ENCODE data around the gene LRPAP1. TPM values are rescaled to one million over a fixed set of nuclear protein-coding genes. Genes with fewer than 3 reads are reported as not detected.
"Not testable (repeated sequence)": the region's sequence is repeated elsewhere in the genome, so short reads cannot be mapped to it uniquely, and the experiment has no call there.

The LRPAP1 gene
- total RNA-seq, 1 experiment from 2014 or later: 131 TPM

DNA sequence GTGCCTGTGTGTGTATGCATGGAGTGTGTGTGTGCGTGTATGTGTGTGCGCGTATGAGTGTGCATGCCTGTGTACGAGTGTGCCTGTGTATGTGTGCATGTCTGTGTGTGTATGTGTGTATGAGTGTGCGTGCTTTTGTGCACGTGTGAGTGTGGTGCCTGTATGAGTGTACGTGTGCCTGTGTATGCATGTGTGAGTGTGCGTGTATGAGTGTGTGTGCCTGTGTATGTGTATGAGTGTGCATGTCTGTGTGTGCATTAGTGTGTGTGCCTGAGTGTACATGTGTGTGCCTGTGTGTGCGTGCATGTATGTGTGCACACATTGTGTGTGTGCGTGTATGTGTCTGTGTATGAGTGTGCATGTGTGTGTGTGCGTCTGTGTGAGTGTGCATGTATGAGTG is 63.4 kb downstream of the LRPAP1 start:
- in situ Hi-C loops (cut with HindIII; ENCODE audit: low sequenced_read_pairs): no loop called here
- no peak for DNase-seq (ENCODE audit: low spot score)

DNA sequence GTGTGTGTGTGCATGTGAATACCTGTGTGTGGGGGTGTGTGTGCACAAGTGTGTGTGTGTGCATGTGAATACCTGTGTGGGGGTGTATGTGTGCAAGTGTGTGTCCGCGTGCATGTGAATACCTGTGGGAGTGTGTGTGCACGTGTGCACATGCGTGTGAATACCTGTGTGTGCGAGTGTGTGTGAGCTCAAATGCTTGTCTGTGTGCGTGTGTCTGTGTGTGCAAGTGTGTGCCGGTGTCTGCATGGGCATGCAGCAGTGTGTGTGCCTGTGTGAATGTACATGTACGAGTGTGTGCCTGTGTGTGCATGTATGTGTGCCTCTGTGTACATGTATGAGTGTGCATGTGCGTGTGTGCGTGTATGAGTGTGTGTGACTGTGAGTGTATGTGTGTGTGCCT is 64.1 kb downstream of the LRPAP1 start:
- in situ Hi-C loops (cut with HindIII; ENCODE audit: low sequenced_read_pairs): no loop called here
- no peak for DNase-seq (ENCODE audit: low spot score)

DNA sequence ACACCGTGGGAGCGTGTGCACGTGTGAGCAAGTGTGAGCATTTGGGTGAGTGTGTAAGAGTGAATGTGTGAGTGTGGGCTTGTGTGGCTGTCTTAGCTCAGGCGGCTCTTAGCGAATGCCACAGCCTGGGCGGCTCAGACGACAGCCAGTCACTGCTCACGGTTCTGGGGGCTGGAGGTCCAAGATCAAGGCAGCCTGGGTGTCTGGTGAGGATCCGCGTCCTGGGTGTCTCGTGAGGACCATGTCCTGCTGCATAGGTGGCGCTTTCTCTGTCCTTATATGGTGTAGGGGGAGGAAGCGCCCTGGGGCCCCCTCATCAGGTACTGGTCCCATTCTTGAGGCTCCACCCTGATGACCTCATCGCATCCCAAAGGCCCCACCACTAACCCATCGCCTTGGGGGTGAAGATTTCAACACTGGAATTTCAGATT is 64.6 kb downstream of the LRPAP1 start:
- in situ Hi-C loops (cut with HindIII; ENCODE audit: low sequenced_read_pairs): no loop called here
- no peak for DNase-seq (ENCODE audit: low spot score)

DNA sequence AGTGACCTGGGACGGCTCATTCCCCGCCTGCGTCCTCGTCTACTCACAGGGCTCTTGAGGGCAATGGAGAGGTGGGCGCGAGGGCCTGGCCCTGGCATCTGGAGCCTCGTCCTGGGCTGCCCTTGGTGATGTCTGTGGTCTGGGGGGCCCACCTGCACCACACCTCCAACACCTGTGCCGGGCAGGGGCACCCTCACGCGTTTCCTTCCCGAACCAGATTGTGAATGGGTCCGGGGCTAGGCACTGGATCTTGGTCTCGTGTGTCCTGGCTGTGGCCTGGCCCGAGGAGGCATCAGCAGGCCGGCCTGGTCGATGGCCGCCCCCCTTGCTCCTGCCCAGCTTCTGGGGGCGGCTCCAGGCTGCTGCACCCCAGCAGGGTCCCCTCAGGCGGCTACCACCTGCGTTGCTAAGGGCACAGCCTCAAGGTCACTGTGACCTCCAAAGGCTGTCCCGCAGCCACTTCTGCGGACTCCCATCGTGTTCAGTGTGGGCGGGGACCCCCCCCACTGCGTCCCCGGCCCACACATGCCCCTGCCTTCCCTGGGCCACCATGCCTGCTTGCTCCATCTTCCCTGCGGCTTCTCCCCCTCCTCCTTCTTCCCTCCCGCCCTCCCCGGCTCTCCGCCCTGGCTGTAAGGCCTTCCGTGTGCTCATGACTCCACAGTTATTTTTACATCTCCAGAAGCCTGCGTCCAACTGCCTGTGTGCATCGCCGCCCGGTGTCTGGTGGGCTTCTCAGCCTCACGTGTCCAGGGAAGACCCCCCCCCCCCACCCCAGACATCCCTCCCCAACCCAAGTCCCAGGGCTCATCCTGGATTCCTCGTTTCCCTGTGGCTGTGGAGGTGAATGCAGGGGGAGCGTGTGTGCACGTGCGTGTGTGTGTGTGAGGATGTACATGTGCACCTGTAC is 65.3 kb downstream of the LRPAP1 start:
- in situ Hi-C loops (cut with HindIII; ENCODE audit: low sequenced_read_pairs): no loop called here

DNA sequence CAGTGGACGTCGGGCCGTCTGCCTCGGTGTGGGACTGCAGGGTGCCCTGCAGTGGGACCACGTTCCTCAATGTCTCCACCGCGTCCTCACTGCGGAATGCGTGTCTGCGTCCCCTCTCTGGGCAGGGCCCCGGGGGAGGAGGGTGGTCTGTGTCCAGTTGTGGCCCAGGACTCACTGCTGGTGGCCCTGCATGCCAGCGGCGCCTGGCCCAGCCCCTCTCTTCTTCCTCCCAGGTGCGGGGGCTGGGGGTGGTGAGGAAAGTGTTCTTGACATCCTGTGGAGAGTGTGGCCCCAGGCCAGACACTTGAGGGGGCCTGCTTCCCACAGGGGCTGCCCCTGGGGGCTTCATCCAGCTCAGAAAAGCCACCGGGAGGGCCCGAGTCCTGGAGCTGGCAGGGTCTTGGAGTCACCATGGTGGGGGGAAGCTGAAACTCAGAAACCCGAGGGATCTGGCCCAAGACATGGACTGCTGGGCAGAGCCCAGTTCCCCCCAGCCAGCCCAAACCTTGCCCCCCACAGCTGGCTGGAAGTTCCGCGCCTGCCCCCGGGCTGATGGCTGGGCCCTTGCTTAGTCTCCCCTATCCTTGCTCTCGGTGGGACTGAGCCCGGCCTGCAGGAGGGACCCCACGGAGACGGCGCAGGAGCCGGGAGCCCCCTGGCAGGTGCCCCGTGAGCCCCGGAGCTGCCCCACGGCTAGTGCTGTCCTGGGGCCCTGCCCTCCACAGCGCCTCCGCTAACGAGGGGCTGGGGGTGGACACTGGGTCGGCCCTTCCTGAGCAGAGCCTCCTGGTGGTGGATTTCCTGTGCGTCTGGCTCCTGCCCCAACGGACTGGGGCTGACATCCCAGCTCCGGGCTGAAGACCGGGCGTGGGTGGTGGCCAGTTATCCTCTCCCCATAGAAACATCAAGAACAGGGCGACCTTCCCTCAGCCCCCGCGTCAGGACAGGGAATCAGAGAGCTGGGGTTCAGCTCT is 66.2 kb downstream of the LRPAP1 start:
- in situ Hi-C loops (cut with HindIII; ENCODE audit: low sequenced_read_pairs): no loop called here

More for the DNA sequence above, 65.3 kb downstream of the LRPAP1 start:
- DNase-seq (ENCODE audit: low spot score): no peak

DNA sequence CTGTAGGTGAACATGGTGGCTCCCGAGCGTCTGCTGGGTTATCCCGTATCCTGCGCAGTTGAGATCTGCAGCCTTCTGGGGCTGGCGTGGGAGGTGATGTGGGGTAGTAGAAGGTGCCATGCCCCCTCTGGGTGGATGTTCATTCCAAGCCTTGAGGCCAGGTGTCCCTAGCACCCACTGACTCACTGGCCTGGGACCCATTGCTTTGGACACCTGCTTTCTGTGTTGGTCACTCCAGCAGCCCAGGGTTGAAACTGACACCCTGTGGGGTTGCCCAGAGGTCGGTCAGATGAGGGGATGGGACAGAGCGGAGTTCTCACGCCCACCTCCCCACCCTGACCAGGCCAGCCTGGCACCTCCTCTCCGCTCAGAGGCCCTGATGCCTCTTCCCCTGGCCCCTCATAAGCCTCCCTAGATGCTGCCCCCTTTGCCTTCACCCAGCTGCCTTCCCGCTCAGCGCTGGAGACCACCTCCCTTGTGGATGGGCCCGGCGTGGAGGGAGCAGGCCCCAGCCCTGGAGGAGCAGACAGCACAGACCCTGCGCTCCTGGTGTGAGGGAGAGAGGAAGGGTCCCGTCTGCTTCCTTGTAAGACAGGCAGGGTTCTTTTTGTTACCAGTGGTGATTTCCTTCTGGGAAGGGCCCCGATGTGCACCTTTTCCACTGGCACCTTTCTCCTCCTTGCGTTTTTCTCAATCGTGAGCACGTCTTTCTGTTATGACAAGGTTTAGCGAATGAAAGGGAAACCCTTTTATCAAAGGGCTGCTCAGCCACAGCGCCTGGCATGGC is 67.1 kb downstream of the LRPAP1 start:
- in situ Hi-C loops (cut with HindIII; ENCODE audit: low sequenced_read_pairs): no loop called here
- no peak for DNase-seq (ENCODE audit: low spot score)

More for the DNA sequence above, 66.2 kb downstream of the LRPAP1 start:
- no peak for DNase-seq (ENCODE audit: low spot score)

DNA sequence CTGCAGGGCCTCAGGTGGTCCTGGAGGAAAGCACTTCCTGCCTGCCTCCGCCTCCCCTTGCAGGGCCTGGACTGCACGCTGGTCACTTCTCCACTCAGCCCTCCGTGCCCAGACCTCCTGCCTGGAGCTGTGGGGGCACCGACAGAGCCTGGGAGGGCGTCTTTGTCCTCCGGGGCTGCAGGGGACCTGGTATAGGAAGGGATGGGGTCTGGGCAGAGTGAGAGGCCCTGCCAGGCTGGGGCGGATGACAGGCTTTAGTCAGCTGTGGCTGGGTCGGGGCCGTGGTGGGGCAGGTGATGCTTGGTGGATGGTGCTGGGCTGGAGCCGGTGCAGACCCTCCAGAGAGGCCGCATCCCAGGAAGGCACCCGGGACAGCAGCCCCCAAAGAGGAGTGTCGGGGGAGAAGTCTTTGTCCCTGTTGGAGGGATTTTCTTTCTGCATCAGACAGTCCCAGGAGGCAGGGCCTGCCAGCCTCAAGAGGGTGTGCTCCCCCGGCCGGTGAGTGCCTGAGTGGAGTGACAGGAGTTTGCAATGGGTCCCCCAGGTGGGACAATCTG is 67.8 kb downstream of the LRPAP1 start:
- in situ Hi-C loops (cut with HindIII; ENCODE audit: low sequenced_read_pairs): no loop called here
- no peak for DNase-seq (ENCODE audit: low spot score)

DNA sequence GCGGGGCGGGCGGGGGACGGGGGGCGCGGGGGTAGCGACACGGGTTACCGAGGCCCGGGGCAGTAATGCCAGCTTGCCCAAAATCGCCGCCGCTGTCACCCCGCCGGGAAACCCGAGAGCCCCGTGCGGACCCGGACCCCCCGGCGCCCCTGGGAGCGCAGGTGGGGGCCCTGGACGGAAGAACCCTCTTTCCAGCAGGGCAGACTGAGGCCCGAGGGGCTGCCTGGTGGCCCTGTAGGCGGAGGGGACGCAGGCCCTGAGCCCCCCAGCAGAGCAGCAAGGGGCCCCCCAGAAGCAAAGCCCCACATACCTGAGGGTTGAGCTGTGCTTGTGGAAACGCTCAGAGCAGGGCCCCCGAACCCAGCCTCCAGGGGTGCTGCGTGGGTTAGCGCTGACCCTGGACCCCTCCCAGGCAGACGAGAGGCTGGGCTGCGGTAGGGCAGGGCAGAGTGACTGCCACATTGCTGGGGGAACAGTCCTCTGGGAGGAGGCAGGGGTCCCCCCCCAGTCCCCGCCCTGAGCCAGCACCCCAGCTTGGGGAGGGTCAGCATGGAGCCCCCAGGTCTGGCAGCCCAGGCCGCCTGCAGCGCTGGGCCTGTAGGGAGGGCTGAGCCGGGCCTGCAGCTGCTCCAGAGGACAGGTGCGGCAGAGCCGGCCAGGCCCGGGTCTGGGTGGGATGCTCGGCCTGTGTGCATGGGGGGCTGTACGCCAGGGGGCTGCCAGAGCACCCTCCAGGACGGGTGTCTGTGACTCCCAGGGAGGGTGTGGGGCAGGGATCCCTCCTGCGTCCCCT is 68.5 kb downstream of the LRPAP1 start:
- no peak for DNase-seq (ENCODE audit: low spot score)
- in situ Hi-C loops (cut with HindIII; ENCODE audit: low sequenced_read_pairs): no loop called here

DNA sequence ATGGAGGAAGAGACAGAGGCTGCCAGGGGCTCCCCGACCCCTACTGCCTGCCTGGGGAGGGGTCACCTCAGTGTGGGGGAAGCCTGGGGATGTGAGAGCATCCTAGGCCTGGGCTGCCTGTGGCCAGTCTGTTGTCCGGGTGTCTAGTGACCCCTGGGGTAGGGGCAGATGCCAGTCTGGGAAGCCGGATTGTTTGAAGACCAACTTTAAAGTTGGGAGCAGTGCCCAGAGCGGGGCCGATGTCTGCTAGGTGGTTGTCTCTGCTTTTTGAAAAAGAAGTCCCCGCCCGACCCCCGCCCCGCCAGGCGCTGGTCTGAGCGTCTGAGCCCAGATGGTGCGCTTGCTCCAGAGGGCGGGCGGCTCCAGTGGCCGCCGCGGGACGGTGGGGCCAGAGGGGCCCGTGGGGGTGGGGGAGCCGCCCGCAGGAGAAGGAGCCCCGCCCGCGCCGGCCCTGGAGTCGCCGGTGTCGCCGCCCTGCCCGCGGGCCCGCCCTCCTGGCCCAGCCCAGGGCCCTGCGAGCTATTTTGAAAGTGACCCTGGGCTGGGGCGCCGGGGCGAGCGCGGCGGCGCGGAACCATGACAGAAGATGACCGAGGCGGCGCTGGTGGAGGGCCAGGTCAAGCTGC is 69.3 kb downstream of the LRPAP1 start, which contains the start of gene DOK7:
Gene DOK7, plus strand, starts transcription at position 517 of the 626 bp plus-strand sequence. Its CDS starts 70 bp downstream, at position 587.
- in situ Hi-C loops (cut with HindIII; ENCODE audit: low sequenced_read_pairs): no loop called here
- no peak for DNase-seq (ENCODE audit: low spot score)

DNA sequence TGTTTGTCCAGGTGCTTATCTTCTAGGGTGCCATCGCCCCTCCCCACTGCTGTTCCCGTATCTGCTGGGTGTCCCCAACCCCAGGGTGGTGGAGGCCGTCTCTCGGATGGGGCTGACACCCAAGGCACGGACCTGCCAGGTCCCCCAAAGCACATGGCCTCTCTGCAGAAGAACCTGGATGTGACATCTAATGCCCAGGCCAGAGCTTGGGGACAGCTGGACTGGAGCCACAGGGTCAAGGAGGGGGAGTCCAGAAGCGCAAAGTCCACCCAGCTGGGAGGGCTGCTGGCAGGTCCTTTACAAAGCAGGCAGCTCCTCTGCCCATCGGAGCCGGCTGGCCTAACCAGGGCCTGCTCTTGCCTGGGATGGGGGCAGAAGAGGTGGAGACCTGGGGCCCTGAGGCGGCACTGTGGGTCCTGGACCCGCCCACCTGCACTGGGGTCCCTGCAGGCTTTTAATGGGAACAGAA is 69.9 kb downstream of the LRPAP1 start:
- DNase-seq (ENCODE audit: low spot score): no peak
- in situ Hi-C loops (cut with HindIII; ENCODE audit: low sequenced_read_pairs): no loop called here

DNA sequence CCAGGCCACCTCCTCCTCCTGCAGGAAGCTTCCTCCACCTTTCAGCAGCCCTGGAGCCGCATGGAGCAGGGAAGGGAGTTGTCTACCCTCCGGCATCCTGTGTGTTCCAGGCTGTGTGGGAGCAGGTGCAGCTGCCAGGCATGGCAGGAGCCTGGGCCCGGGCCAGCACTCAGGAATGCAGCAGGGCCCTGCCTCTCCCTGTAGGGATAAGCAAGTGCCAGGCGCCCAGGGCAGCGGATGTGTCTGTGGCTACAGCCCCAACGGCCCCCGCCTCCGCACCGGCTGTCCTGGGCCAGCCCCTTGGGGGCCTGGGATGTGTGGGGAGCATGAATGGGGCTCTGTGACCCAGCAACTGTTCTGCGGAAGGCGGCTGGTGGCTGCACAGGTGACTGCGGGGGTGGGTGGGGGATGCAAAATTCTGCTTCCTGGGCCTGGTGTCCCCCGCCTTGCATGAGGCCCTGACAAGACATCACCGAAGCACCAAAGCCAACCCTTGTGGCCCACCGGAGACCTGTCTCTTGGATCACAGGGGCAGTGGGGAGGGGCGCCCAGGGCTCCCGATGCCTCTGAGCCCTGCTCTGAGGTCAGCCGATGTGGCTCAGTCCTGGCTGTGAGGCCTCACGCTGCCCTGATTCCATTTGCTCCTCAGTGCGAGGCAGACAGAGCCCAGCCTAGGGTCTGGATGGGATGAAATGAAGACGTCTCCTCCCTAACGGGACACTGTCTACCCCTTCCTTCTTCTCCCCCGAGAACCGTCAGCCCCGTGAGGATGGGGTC is 70.5 kb downstream of the LRPAP1 start:
- peak; percentile 95 for DNase-seq (ENCODE audit: low spot score)
- in situ Hi-C loops (cut with HindIII; ENCODE audit: low sequenced_read_pairs): no loop called here

DNA sequence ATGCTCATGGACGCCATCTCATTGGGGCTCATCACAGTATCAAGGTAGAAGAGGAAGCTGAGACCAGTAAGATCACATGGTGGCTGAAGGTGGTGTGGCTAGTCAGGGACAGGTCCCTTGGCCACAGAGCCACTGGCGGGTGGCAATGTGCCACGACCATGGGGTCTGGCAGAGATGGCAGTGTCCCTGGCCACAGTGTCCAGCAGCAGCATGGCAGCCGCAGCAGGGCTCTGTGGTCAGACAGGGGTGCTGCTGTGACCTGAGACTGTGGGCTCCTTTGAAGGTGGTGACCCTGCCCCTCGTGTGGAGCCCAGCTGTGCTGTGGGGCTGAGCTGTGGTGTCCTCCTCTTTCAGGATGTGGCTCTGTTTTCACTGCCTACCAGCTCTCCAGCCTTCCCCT is 71.3 kb downstream of the LRPAP1 start:
- in situ Hi-C loops (cut with HindIII; ENCODE audit: low sequenced_read_pairs): no loop called here
- DNase-seq (ENCODE audit: low spot score): no peak

DNA sequence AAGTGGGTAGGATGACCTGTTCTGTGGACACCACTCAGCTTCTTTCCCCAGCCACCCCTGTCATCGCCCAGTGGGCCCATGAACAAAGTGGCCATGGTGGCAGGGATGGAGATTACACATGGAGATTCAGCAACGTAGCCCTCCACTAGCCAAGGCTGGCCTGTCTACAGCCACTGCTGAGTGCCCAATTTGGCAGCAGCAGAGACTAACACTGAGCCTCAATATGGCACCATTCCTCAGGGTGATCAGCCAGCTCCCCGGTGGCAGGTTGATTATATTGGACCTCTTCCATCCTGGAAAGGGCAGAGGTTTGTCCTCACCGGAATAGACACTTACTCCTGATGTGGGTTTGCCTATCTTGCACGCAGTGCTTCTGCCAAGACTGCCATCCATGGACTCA is 73.1 kb downstream of the LRPAP1 start:
- peak; percentile 61 for DNase-seq (ENCODE audit: low spot score)
- in situ Hi-C loops (cut with HindIII; ENCODE audit: low sequenced_read_pairs): not testable (repeated sequence)

DNA sequence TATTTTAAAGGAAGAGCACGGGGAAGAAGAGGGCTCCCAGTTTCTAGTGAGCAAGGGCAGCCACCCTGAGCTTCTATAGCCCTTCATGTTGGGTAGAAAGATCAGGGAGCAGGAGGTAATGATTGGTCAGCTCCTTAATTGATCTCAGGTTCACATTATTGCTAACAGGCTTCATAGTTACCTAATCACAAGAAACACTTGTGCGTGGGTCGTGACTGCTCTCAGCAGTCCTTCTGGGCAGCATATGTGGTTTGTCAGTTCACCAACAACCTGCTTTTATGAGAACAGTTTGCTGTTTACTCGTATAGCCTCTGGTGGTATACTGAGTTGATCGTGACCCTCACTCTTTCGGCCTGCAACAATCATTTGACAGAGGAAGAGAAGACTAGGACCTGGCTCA is 73.9 kb downstream of the LRPAP1 start:
- in situ Hi-C loops (cut with HindIII; ENCODE audit: low sequenced_read_pairs): no loop called here
- no peak for DNase-seq (ENCODE audit: low spot score)

DNA sequence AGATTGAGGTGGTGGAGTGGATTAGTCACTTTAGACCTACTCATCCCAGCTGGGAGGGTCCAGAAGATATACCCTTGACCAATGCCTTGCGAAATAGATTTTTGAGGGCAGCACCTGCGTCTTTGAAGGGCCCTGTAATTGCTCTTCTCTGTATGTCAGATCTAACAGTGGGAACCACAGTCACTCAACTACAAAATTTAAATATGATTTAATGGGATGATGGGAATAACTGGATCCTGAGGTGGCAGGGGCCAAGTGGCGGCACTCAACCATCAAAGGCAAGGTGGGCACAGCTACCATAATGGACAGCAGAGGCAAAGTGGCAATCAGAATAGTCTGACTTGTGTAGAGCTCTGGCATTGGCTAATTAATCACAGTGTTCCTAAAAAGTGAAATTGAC is 76.6 kb downstream of the LRPAP1 start:
- DNase-seq (ENCODE audit: low spot score); in situ Hi-C loops (cut with HindIII; ENCODE audit: low sequenced_read_pairs): not testable (repeated sequence)

Measured in G401 (cell line).